NCI-H2107 (cell line): ENCODE measurements around the gene MOSPD3.

Source experiments
- DNase-seq: peaks from one replicate; lab custom pipeline; 2025; lab: John Stamatoyannopoulos, UW

MOSPD3 gene

GRCh38 chr7:100591596-100591995 is 20.7 kb upstream of the MOSPD3 start:
- no peak for DNase-seq

- DNase-seq: no peak
These were observed 17.2 kb upstream of the MOSPD3 start for GRCh38 chr7:100595188-100595587.

- DNase-seq: no peak
These were observed 13.9 kb upstream of the MOSPD3 start for GRCh38 chr7:100598425-100598824.

GRCh38 chr7:100599911-100600729 is 12.2 kb upstream of the MOSPD3 start:
- DNase-seq: no peak

GRCh38 chr7:100600730-100601038 is 11.7 kb upstream of the MOSPD3 start:
- DNase-seq: no peak

GRCh38 chr7:100602889-100603725 is 9.2 kb upstream of the MOSPD3 start:
- DNase-seq: no peak

GRCh38 chr7:100603726-100604027 is 8.7 kb upstream of the MOSPD3 start:
- DNase-seq: no peak

- no peak for DNase-seq
These were observed 8.0 kb upstream of the MOSPD3 start for GRCh38 chr7:100604028-100604975.

- no peak for DNase-seq
These were observed 7.1 kb upstream of the MOSPD3 start for GRCh38 chr7:100604976-100605911.

- no peak for DNase-seq
These were observed 6.0 kb upstream of the MOSPD3 start for GRCh38 chr7:100606313-100606712.

GRCh38 chr7:100607111-100607510 is 5.2 kb upstream of the MOSPD3 start:
- no peak for DNase-seq

- no peak for DNase-seq
These were observed 2.4 kb upstream of the MOSPD3 start for GRCh38 chr7:100609958-100610357.

GRCh38 chr7:100612730-100613390 is 520 bp downstream of the MOSPD3 start:
- DNase-seq: no peak

GRCh38 chr7:100613412-100614175 is 1.3 kb downstream of the MOSPD3 start:
- DNase-seq: no peak

- no peak for DNase-seq
These were observed 2.0 kb downstream of the MOSPD3 start for GRCh38 chr7:100614308-100614861.

GRCh38 chr7:100620239-100620638 is 7.9 kb downstream of the MOSPD3 start:
- DNase-seq: no peak

- no peak for DNase-seq
These were observed 8.5 kb downstream of the MOSPD3 start for GRCh38 chr7:100620804-100621203.

GRCh38 chr7:100621554-100621953 is 9.2 kb downstream of the MOSPD3 start:
- DNase-seq: no peak

GRCh38 chr7:100623951-100624824 is 11.8 kb downstream of the MOSPD3 start:
- DNase-seq: no peak
